GM23338 (cell line): ENCODE results near the gene PPP1CA. TPM values are rescaled to one million over a fixed set of nuclear protein-coding genes. Genes with fewer than 3 reads are reported as not detected.

Experiments used
- ATAC-seq: fragments of 200-7000 bp; cut with Tn5 transposase; 3 replicates; pipeline ENCODE4 v1.9.1; 2020
- DNase-seq: peaks from one replicate; pipeline ENCODE4 v3.0.0-alpha.2; 2015; ENCODE audit warnings: low spot score
- H2AFZ ChIP-seq: fragments of 200-600 bp; sonication (generic); 2 replicates; pipeline ENCODE4 v1.8.0; 2016; ENCODE audit warnings: antibody characterized with exemption, mild to moderate bottlenecking, moderate library complexity
- H3F3A ChIP-seq: fragments of 200-600 bp; sonication (generic); replicated peaks from 2 replicates; pipeline ENCODE4 v1.8.0; 2017; ENCODE audit warnings: antibody characterized with exemption, mixed run types, low read depth
- H3K27ac ChIP-seq: fragments of 200-600 bp; sonication (generic); 2 replicates; pipeline ENCODE4 v1.6.1; 2016; ENCODE audit warnings: low read depth
- H3K27me3 ChIP-seq: fragments of 200-600 bp; sonication (generic); 2 replicates; pipeline ENCODE4 v1.8.0; 2016; ENCODE audit warnings: mild to moderate bottlenecking, mixed run types, moderate library complexity; ENCODE audit not compliant: insufficient read depth
- H3K36me3 ChIP-seq: fragments of 200-600 bp; sonication (generic); 2 replicates; pipeline ENCODE4 v1.8.0; 2016; ENCODE audit warnings: mild to moderate bottlenecking; ENCODE audit not compliant: insufficient read depth
- H3K4me1 ChIP-seq: fragments of 200-600 bp; sonication (generic); 2 replicates; pipeline ENCODE4 v1.8.0; 2016; ENCODE audit warnings: mild to moderate bottlenecking, moderate library complexity; ENCODE audit not compliant: insufficient read depth
- H3K4me2 ChIP-seq: fragments of 200-600 bp; sonication (generic); 2 replicates; pipeline ENCODE4 v1.7.1; 2017; ENCODE audit warnings: mixed run types
- H3K4me3 ChIP-seq: fragments of 200-600 bp; sonication (generic); 2 replicates; pipeline ENCODE4 v1.6.1; 2016; ENCODE audit warnings: mixed run types
- H3K79me2 ChIP-seq: fragments of 200-600 bp; sonication (generic); replicated peaks from 2 replicates; pipeline ENCODE4 v1.8.0; 2017; ENCODE audit warnings: mild to moderate bottlenecking; ENCODE audit not compliant: insufficient read depth
- H3K9me2 ChIP-seq: fragments of 200-600 bp; sonication (generic); 2 replicates; pipeline ENCODE4 v1.8.0; 2017; ENCODE audit not compliant: insufficient read depth
- H4K20me1 ChIP-seq: fragments of 200-600 bp; sonication (generic); replicated peaks from 2 replicates; pipeline ENCODE4 v1.8.0; 2017; ENCODE audit warnings: mild to moderate bottlenecking; ENCODE audit not compliant: insufficient read depth
- H3K27ac Mint-ChIP-seq: 2 replicates; pipeline ENCODE4 v1.8.0; 2020; ENCODE audit warnings: inconsistent platforms, mild to moderate bottlenecking, moderate library complexity, mixed read lengths
- H3K27me3 Mint-ChIP-seq: 3 replicates; pipeline ENCODE4 v1.8.0; 2022; ENCODE audit warnings: low read depth, mild to moderate bottlenecking, moderate library complexity, mixed read lengths, inconsistent platforms; ENCODE audit not compliant: insufficient read depth, poor library complexity
- H3K36me3 Mint-ChIP-seq: 3 replicates; pipeline ENCODE4 v1.8.0; 2021; ENCODE audit warnings: low read depth, mild to moderate bottlenecking, inconsistent platforms, moderate library complexity, mixed read lengths
- H3K4me1 Mint-ChIP-seq: 3 replicates; pipeline ENCODE4 v1.8.0; 2020; ENCODE audit warnings: mild to moderate bottlenecking, inconsistent platforms, mixed read lengths
- H3K4me3 Mint-ChIP-seq: 3 replicates; pipeline ENCODE4 v1.8.0; 2021; ENCODE audit warnings: moderate library complexity, mild to moderate bottlenecking, inconsistent platforms, mixed read lengths
- H3K9me3 Mint-ChIP-seq: 3 replicates; pipeline ENCODE4 v1.8.0; 2020; ENCODE audit warnings: moderate library complexity, mild to moderate bottlenecking, inconsistent platforms, mixed read lengths
- CREB1 ChIP-seq: fragments of 250-450 bp; sonication (Bioruptor Pico); IDR thresholded peaks from 2 replicates; pipeline ENCODE4 v1.5.0; 2020; ENCODE audit warnings: low read depth, mild to moderate bottlenecking, moderate library complexity
- CTCF ChIP-seq, 2 experiments: fragments of 200-600 bp in 1 of 2; sonication (generic) in 1 of 2; conservative IDR thresholded peaks; 2 replicates each; pipeline versions ENCODE4 v1.5.1 to v1.6.1; 2016 to 2017; ENCODE audit warnings: antibody characterized with exemption in 2 of 2, low read depth in 2 of 2, mild to moderate bottlenecking in 2 of 2, moderate library complexity in 1 of 2
- ETS1 ChIP-seq: IDR thresholded peaks from 2 replicates; pipeline ENCODE4 v1.6.1; 2016; ENCODE audit warnings: antibody characterized with exemption
- EZH2 ChIP-seq: fragments of 200-600 bp; sonication (generic); IDR thresholded peaks from one replicate; pipeline ENCODE4 v1.8.0; 2017; ENCODE audit warnings: antibody characterized with exemption, mild to moderate bottlenecking, low read depth; ENCODE audit not compliant: unreplicated experiment
- EZH2phosphoT487 ChIP-seq: fragments of 200-600 bp; sonication (generic); IDR thresholded peaks from one replicate; pipeline ENCODE4 v1.8.1; 2018; ENCODE audit warnings: antibody characterized with exemption; ENCODE audit not compliant: unreplicated experiment
- JUNB ChIP-seq: IDR thresholded peaks from one replicate; pipeline ENCODE4 v1.6.1; 2016; ENCODE audit warnings: antibody characterized with exemption; ENCODE audit not compliant: unreplicated experiment
- NANOG ChIP-seq: IDR thresholded peaks from 2 replicates; pipeline ENCODE4 v1.6.1; 2016; ENCODE audit warnings: antibody characterized with exemption, borderline replicate concordance
- POLR2AphosphoS5 ChIP-seq: IDR thresholded peaks from 2 replicates; pipeline ENCODE4 v1.6.1; 2016; ENCODE audit warnings: antibody characterized with exemption, low read depth
- STAT1 ChIP-seq: IDR thresholded peaks from one replicate; pipeline ENCODE4 v1.6.1; 2016; ENCODE audit warnings: antibody characterized with exemption; ENCODE audit not compliant: unreplicated experiment
- ZNF114 ChIP-seq: fragments of 250-450 bp; sonication (Bioruptor Pico); IDR thresholded peaks from 2 replicates; pipeline ENCODE4 v1.5.0; 2020; ENCODE audit warnings: mild to moderate bottlenecking, moderate library complexity
- ZNF331 ChIP-seq: fragments of 250-450 bp; sonication (Bioruptor Pico); IDR thresholded peaks from 2 replicates; pipeline ENCODE4 v1.5.0; 2020; ENCODE audit warnings: low read depth, mild to moderate bottlenecking, moderate library complexity
- ZNF462 ChIP-seq: fragments of 250-450 bp; sonication (Bioruptor Pico); IDR thresholded peaks from 2 replicates; pipeline ENCODE4 v1.5.0; 2020; ENCODE audit warnings: mild to moderate bottlenecking, moderate library complexity
- polyA plus RNA-seq: library from polyadenylated mRNA; unstranded; fragments of >200 nt; fragmentation: Nextera tagmentation; extraction: Ambion mirVana; gene quantifications from 2 replicates; pipeline ENCODE4 v1.2.1, GENCODE V29; 2016
- total RNA-seq: library from RNA; depleted of rRNA; stranded (reverse); fragments of >200 nt; shearing (Covaris generic); gene quantifications from 2 replicates; pipeline ENCODE4 v1.2.3, GENCODE V29; 2014

Gene PPP1CA
- total and polyA plus RNA-seq, 2 experiments from 2014 or later, result 217 to 237 TPM

- no peaks in the 10 kb centered on the region; the same call in 2 of the 3 replicates for H3K9me3 Mint-ChIP-seq
- Histone ChIP-seq H3K4me1 (peaks cover 14% of the 10 kb centered on the region), H3K79me2 (peaks cover under 1% of the 10 kb centered on the region), H4K20me1 (no peaks in the 10 kb centered on the region), H2AFZ (no peak overlapping the region), H3F3A (peaks cover 7% of the 10 kb centered on the region; the same call in 1 of the 2 replicates), H3K27me3 (no peaks in the 10 kb centered on the region), H3K27ac (no peak overlapping the region), H3K4me2 (no peak overlapping the region), H3K36me3 (0 out of 2 replicates have a peak, but pooled peaks cover 3% of the 10 kb centered on the region), H3K4me3 (no peak overlapping the region), H3K9me2 (no peaks in the 10 kb centered on the region)
- no peak overlapping the region for H3K27ac Mint-ChIP-seq
- H3K4me1 Mint-ChIP-seq, result peaks cover 22% of the 10 kb centered on the region
- no peak for DNase-seq
- TF ChIP-seq CTCF (conservative IDR thresholded peaks at IDR 0.05; ENCODE audit: low read depth in 2 of 2) (no peak), ETS1 (no peak), STAT1 (no peak), ZNF331 (CRISPR knock-in tag) (no peak), CREB1 (CRISPR knock-in tag) (no peak), POLR2AphosphoS5 (no peak), EZH2phosphoT487 (no peak), ZNF114 (no peak), ZNF462 (CRISPR knock-in tag) (no peak), EZH2 (no peak), NANOG (no peak), JUNB (no peak)
- no peak for ATAC-seq
- peaks cover 29% of the 10 kb centered on the region for H3K36me3 Mint-ChIP-seq
- peaks cover 8% of the 10 kb centered on the region for H3K27me3 Mint-ChIP-seq
- H3K4me3 Mint-ChIP-seq, result no peak overlapping the region
Observed at GRCh38 chr11:67434395-67434881, 32.8 kb upstream of the PPP1CA start.
